Left ventricle myocardium inferior (tissue), 1 donor: Measurements from ENCODE around the gene MAB21L4. TPM values are rescaled to one million over a fixed set of nuclear protein-coding genes. Genes with fewer than 3 reads are reported as not detected.
A peak's percentile ranks its signal among the peaks of the same experiment; 100 is the strongest.

ENCODE experiments used
- DNase-seq: peaks from one replicate; pipeline ENCODE4 v3.0.0-alpha.2; 2020
- H3K27ac ChIP-seq: fragments of 200-600 bp; replicated peaks from 2 replicates; pipeline ENCODE4 v1.8.0; 2021
- H3K27me3 ChIP-seq: fragments of 200-600 bp; 2 replicates; pipeline ENCODE4 v1.8.0; 2021; ENCODE audit warnings: low read depth
- H3K36me3 ChIP-seq: fragments of 200-600 bp; 2 replicates; pipeline ENCODE4 v1.8.0; 2021
- H3K4me1 ChIP-seq: fragments of 200-600 bp; 2 replicates; pipeline ENCODE4 v1.8.0; 2021
- H3K4me3 ChIP-seq: fragments of 200-600 bp; 2 replicates; pipeline ENCODE4 v1.8.0; 2021; ENCODE audit warnings: mild to moderate bottlenecking, moderate library complexity
- H3K9me3 ChIP-seq: fragments of 200-600 bp; replicated peaks from 2 replicates; pipeline ENCODE4 v1.8.0; 2021
- intact Hi-C: fragments of 100-400 bp; cut with micrococcal nuclease; formaldehyde crosslinking; loops from one replicate; pipeline ENCODE4 v1.11.0; 2022
- total RNA-seq: library from RNA; stranded (reverse); fragmentation: NEBNext Ultra II Directional; extraction: Animal tissue kit (Norgen Biotek cat#: 25700); gene quantifications from one replicate; pipeline ENCODE4 v1.2.1, GENCODE V29; 2021
- TF ChIP-seq, protein P1 (sequence below): fragments of 200-600 bp; IDR thresholded peaks from 2 replicates; pipeline ENCODE4 v1.8.0; 2021; ENCODE audit warnings: antibody characterized with exemption, mild to moderate bottlenecking, borderline replicate concordance
- donor health status: DM: no; HTN: yes; CAD: no; lungs with severe emphysema.

The MAB21L4 gene
- total RNA-seq, 1 donor from 2014 or later, result not detected

DNA sequence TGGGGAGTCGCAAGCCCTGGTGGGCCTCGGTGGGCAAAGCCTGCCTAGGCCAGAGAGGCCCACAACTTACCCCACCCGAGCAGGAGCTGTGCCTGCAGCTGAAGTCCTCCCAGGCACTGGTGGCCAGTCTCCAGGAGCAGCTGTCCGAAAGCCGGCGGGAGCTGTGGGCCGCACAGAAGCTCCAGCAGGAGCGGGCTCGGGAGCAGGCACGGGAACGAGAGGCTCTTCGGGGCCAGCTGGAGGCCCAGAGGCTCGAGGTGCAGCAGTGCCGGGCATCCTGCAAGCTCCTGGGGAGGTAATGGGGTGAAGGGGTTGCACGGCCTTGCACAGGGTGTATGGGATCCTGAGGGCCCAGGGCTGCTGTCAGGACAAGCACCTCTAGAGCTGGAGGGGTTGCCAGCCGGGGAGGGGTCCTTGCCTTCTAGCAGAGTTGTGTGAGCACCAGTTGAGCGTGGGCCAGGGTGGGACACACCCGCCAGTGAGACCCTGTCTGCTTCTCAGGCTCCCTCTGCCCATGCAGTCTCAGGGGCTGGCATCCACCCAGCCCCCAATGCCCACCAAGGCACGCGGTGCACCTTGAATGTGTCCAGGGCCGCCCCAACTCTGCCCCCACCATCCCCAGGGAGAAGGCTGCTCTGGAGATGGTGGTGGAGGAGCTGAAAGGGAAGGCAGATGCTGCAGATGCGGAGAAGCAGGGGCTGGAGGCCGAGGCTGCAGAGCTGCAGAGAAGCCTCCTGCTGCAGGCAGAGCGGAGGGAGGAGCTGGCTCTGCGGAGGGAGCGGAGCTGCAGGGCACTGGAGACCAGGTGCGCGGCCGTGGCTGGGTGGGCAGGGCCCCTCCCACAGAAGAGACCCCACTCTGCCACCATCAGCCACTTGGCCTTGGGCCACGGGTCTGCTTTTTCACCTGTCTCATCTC, 37.4 kb upstream of the MAB21L4 start:
- Histone ChIP-seq H3K27me3 (peaks cover 28% of the 10 kb centered on the region), H3K4me1 (no peaks in the 10 kb centered on the region), H3K9me3 (peaks cover 25% of the 10 kb centered on the region), H3K36me3 (no peaks in the 10 kb centered on the region), H3K4me3 (no peak overlapping the region), H3K27ac (no peak overlapping the region)
- intact Hi-C loops, result no loop called here
- DNase-seq, result peak; percentile 14
- TF ChIP-seq, protein P1, sequence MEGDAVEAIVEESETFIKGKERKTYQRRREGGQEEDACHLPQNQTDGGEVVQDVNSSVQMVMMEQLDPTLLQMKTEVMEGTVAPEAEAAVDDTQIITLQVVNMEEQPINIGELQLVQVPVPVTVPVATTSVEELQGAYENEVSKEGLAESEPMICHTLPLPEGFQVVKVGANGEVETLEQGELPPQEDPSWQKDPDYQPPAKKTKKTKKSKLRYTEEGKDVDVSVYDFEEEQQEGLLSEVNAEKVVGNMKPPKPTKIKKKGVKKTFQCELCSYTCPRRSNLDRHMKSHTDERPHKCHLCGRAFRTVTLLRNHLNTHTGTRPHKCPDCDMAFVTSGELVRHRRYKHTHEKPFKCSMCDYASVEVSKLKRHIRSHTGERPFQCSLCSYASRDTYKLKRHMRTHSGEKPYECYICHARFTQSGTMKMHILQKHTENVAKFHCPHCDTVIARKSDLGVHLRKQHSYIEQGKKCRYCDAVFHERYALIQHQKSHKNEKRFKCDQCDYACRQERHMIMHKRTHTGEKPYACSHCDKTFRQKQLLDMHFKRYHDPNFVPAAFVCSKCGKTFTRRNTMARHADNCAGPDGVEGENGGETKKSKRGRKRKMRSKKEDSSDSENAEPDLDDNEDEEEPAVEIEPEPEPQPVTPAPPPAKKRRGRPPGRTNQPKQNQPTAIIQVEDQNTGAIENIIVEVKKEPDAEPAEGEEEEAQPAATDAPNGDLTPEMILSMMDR, result no peak

DNA sequence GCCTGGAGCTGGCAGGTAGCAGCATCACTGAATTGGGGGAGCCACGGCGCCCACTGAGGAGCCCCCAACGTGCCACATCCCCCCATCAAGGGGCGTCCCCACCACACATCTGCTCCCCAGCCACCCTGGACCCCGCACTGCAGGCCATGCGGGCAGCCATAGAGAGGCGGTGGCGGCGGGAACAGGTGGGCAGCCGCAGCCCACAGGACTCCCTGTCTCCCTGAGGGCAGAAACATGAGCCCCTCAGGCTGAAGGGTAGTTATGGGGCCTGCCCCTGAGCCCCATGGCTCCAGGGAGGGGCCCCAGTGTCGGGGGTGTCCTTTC, 36.7 kb upstream of the MAB21L4 start:
- H3K27me3 ChIP-seq, result peaks cover 28% of the 10 kb centered on the region
- H3K4me3 ChIP-seq, result no peak overlapping the region
- H3K27ac ChIP-seq, result no peak overlapping the region
- TF ChIP-seq, protein P1, result no peak
- H3K9me3 ChIP-seq, result peaks cover 25% of the 10 kb centered on the region
- no peaks in the 10 kb centered on the region for H3K4me1 ChIP-seq
- intact Hi-C loops, result no loop called here
- DNase-seq, result no peak
- no peaks in the 10 kb centered on the region for H3K36me3 ChIP-seq

DNA sequence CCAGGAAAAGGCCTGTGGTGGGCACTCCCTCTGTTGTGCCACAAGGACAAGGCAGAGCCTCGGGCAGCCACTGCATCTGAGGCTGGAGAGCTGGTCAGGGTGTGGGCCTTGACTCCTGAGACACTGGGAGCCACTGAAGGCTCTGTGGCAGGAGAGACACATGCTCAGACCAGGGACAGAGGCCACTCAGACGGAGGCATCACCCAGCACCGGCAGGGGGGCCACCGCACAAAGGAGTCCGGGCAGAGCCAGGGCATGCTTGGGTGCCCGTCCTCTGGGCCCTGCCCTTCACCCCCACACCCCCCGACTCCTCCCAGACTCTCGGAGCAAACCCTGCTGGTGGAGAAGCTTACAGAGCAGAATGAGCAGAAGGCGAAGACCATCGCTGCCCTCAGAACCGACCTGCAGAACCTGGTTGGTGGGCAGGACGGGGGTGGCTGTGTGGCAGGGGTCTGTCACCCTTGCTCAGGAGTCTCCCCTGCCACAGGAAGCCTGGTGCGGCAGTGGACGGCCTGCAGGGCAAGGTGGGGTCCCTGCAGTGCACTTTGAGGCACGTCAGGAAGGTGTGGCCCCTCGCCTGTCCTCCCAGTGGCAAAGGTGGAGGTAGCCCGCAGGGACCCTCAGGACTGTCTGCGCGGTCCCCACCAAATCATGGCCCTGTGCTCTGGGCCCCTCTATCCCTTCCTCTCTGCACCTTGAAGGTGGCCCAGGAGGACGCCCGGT, 36.2 kb upstream of the MAB21L4 start:
- DNase-seq, result no peak
- Histone ChIP-seq H3K4me3 (no peak overlapping the region), H3K27me3 (peaks cover 28% of the 10 kb centered on the region), H3K9me3 (peaks cover 25% of the 10 kb centered on the region), H3K4me1 (peaks cover 1% of the 10 kb centered on the region), H3K27ac (no peak overlapping the region), H3K36me3 (no peaks in the 10 kb centered on the region)
- TF ChIP-seq, protein P1, result no peak
- intact Hi-C loops, result no loop called here

DNA sequence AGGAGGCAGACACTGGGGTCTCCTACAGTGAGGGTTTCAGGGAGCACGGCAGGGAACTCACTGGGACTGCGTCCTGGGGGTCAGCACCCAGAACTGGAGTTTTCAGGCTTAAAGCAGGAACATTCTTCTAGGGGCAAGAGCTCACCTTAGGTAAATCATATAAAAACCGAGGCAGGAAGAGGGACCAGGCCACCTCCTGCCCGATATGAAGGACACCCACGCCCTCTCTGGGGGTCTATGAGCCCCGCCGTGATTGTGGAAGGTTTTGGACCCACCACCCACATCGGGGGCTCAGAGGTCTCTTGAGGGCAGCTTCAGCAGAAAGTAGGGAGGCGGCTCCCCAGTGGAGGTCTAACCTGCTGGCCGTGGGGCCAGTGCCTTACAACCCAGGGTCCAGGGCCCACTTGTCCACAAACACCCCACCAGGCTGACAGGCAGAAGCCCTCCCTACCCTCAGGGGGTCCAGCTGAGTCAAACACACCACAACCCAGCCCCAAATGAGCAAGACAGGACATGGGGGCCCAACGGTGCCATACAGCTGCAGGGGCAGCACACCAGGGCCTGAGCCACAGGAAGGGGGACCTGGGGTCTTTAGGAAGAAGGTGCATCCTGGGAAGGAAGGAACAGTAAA, 35.5 kb upstream of the MAB21L4 start:
- intact Hi-C loops, result no loop called here
- DNase-seq, result no peak
- Histone ChIP-seq H3K36me3 (no peaks in the 10 kb centered on the region), H3K4me3 (no peak overlapping the region), H3K9me3 (peaks cover 18% of the 10 kb centered on the region), H3K4me1 (peaks cover 8% of the 10 kb centered on the region), H3K27ac (no peak overlapping the region), H3K27me3 (peaks cover 28% of the 10 kb centered on the region)
- TF ChIP-seq, protein P1, result no peak

DNA sequence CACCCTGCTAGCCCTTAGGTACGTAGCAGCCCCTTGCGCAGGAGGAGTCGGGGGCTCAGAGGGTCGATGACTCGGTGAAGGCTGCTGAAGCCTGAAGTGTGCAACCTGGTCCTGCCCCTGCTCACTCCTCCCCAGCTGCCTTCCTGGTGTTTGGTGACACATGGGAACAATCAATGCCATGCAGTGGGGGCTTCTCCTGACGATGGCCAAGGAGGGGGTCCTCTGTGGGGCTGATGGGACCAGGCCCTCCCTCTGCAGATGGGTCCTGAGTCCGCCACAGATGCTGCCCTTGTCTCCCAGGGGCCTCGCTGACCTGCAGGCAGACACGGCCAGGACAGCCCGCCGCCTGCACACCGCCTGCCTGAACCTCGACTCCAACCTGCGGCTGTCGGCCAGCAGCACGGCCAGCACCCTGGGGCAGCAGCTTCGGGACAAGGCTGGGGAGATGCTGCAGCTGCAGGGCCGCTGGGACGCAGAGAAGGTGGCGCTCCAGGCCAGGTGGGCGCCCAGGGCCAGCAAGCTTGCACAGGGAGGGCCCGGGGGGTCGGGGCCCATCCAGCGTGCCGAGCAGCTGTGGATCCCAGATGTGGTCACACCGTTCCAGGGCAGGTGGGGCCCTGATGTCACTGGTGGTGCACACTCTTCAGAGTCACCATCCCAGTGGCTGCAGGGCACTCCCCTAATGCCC, 34.8 kb upstream of the MAB21L4 start:
- H3K4me3 ChIP-seq, result no peak overlapping the region
- TF ChIP-seq, protein P1, result no peak
- peaks cover 28% of the 10 kb centered on the region for H3K27me3 ChIP-seq
- H3K9me3 ChIP-seq, result peaks cover 14% of the 10 kb centered on the region
- H3K4me1 ChIP-seq, result peaks cover 10% of the 10 kb centered on the region
- DNase-seq, result peak; percentile 7
- H3K36me3 ChIP-seq, result no peaks in the 10 kb centered on the region
- intact Hi-C loops, result no loop called here
- H3K27ac ChIP-seq, result no peak overlapping the region
